ENCODE data around the gene ACTR3. TPM values are rescaled to one million over a fixed set of nuclear protein-coding genes. Genes with fewer than 3 reads are reported as not detected.

Gene ACTR3
- total and polyA plus RNA-seq, 2 experiments from 2014 or later, result 63.7 to 137 TPM

DNA sequence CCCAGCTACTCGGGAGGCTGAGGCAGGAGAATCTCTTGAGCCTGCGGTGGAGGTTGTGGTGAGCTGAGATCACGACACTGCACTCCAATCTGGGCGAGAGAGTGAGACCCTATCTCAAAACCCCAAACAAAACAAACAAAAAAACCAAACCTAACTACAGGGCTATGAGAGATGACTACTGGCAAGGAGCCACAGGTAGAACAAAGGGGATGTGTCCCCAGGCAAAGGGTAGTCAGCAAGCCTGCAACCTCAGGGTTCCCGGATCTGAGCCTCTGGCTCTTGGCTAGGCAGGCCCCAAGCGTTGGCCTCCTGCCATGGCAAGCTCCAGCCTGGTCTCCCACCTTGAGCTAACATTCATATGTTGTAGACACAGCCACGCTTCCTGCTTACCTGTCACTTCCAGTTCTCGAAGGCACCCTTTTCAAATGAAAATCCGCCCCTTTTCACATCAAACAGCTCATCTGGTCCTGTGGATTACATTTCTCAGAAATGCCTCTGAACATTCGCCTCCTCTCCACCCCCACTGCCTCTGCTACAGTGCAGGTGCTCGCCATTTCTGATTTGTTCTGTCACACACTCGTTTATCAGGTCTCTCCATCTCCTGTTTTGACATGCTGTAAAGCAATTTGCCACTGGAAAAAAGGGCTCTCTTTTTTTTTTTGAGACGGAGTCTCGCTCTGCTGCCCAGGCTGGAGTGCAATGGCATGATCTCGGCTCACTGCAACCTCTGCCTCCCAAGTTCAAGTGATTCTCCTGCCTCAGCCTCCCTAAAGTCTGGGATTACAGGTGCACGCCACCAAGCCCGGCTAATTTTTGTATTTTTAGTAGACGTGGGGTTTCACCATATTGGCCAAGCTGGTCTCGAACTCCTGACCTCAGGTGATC lies 13.1 kb upstream of the ACTR3 start (continued):
- TF ChIP-seq, protein P1, sequence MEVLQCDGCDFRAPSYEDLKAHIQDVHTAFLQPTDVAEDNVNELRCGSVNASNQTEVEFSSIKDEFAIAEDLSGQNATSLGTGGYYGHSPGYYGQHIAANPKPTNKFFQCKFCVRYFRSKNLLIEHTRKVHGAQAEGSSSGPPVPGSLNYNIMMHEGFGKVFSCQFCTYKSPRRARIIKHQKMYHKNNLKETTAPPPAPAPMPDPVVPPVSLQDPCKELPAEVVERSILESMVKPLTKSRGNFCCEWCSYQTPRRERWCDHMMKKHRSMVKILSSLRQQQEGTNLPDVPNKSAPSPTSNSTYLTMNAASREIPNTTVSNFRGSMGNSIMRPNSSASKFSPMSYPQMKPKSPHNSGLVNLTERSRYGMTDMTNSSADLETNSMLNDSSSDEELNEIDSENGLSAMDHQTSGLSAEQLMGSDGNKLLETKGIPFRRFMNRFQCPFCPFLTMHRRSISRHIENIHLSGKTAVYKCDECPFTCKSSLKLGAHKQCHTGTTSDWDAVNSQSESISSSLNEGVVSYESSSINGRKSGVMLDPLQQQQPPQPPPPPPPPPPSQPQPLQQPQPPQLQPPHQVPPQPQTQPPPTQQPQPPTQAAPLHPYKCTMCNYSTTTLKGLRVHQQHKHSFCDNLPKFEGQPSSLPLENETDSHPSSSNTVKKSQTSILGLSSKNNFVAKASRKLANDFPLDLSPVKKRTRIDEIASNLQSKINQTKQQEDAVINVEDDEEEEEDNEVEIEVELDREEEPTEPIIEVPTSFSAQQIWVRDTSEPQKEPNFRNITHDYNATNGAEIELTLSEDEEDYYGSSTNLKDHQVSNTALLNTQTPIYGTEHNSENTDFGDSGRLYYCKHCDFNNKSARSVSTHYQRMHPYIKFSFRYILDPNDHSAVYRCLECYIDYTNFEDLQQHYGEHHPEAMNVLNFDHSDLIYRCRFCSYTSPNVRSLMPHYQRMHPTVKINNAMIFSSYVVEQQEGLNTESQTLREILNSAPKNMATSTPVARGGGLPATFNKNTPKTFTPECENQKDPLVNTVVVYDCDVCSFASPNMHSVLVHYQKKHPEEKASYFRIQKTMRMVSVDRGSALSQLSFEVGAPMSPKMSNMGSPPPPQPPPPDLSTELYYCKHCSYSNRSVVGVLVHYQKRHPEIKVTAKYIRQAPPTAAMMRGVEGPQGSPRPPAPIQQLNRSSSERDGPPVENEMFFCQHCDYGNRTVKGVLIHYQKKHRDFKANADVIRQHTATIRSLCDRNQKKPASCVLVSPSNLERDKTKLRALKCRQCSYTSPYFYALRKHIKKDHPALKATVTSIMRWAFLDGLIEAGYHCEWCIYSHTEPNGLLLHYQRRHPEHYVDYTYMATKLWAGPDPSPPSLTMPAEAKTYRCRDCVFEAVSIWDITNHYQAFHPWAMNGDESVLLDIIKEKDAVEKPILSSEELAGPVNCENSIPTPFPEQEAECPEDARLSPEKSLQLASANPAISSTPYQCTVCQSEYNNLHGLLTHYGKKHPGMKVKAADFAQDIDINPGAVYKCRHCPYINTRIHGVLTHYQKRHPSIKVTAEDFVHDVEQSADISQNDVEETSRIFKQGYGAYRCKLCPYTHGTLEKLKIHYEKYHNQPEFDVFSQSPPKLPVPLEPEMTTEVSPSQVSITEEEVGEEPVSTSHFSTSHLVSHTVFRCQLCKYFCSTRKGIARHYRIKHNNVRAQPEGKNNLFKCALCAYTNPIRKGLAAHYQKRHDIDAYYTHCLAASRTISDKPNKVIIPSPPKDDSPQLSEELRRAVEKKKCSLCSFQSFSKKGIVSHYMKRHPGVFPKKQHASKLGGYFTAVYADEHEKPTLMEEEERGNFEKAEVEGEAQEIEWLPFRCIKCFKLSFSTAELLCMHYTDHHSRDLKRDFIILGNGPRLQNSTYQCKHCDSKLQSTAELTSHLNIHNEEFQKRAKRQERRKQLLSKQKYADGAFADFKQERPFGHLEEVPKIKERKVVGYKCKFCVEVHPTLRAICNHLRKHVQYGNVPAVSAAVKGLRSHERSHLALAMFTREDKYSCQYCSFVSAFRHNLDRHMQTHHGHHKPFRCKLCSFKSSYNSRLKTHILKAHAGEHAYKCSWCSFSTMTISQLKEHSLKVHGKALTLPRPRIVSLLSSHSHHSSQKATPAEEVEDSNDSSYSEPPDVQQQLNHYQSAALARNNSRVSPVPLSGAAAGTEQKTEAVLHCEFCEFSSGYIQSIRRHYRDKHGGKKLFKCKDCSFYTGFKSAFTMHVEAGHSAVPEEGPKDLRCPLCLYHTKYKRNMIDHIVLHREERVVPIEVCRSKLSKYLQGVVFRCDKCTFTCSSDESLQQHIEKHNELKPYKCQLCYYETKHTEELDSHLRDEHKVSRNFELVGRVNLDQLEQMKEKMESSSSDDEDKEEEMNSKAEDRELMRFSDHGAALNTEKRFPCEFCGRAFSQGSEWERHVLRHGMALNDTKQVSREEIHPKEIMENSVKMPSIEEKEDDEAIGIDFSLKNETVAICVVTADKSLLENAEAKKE (CRISPR knock-in tag; IDR thresholded peaks at IDR 0.05), result no peak
- TF ChIP-seq EZH2 (IDR thresholded peaks at IDR 0.05; ENCODE audit: low read depth, unreplicated experiment) (no peak), ZNF331 (CRISPR knock-in tag; IDR thresholded peaks at IDR 0.05; ENCODE audit: low read depth) (no peak), POLR2AphosphoS5 (IDR thresholded peaks at IDR 0.05; ENCODE audit: low read depth) (no peak), JUNB (IDR thresholded peaks at IDR 0.05; ENCODE audit: unreplicated experiment) (no peak), STAT1 (IDR thresholded peaks at IDR 0.05; ENCODE audit: unreplicated experiment) (no peak), EZH2phosphoT487 (IDR thresholded peaks at IDR 0.05; ENCODE audit: unreplicated experiment) (no peak)
- TF ChIP-seq, protein P2, sequence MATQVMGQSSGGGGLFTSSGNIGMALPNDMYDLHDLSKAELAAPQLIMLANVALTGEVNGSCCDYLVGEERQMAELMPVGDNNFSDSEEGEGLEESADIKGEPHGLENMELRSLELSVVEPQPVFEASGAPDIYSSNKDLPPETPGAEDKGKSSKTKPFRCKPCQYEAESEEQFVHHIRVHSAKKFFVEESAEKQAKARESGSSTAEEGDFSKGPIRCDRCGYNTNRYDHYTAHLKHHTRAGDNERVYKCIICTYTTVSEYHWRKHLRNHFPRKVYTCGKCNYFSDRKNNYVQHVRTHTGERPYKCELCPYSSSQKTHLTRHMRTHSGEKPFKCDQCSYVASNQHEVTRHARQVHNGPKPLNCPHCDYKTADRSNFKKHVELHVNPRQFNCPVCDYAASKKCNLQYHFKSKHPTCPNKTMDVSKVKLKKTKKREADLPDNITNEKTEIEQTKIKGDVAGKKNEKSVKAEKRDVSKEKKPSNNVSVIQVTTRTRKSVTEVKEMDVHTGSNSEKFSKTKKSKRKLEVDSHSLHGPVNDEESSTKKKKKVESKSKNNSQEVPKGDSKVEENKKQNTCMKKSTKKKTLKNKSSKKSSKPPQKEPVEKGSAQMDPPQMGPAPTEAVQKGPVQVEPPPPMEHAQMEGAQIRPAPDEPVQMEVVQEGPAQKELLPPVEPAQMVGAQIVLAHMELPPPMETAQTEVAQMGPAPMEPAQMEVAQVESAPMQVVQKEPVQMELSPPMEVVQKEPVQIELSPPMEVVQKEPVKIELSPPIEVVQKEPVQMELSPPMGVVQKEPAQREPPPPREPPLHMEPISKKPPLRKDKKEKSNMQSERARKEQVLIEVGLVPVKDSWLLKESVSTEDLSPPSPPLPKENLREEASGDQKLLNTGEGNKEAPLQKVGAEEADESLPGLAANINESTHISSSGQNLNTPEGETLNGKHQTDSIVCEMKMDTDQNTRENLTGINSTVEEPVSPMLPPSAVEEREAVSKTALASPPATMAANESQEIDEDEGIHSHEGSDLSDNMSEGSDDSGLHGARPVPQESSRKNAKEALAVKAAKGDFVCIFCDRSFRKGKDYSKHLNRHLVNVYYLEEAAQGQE (IDR thresholded peaks at IDR 0.05; ENCODE audit: unreplicated experiment), result no peak

All from GM23338 (cell line).